NCI-H526 (cell line): ENCODE results near the gene B4GALT1.
"Not testable (repeated sequence)": the region's sequence is repeated elsewhere in the genome, so short reads cannot be mapped to it uniquely, and the experiment has no call there.

Source experiments
- DNase-seq, 2 experiments: peaks; one replicate each; lab custom pipeline; 2025; lab: John Stamatoyannopoulos, UW

Gene B4GALT1

DNA sequence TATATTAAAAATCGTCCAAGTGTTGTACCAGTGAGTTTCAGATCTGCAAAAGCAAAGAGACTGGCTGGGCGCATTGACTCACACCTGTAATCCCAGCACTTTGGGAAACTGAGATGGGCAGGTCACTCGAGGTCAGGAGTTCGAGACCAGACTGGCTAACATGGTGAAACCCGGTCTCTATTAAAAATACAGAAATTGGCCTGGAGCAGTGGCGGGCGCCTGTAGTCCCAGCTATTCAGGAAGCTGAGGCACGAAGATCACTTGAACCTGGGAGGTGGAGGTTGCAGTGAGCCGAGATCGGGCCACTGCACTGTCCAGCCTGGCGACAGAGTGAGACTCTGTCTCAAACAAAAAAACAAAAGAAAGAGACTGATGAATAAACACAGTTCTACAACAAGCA lies 18.3 kb upstream of the B4GALT1 start:
- no peak for DNase-seq

DNA sequence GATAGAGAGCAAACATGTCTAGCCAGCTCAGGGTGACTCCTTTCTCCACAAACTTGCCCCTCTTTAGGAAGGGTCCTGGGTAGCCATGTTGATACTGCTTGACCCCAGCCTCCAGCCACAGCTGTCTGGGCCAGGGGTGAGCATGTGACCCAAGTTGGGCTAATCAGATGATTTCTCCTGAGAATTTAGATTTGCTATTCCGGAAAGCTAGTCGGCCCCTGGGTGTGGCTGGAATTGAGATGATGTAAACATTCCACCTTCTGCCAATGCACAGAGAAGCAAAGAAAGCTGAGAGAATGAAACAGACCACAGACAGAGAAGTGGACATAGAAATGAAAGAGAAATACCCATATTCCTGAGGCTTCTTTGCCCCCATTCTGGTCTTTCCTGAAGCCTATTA lies 17.8 kb upstream of the B4GALT1 start:
- no peak for DNase-seq

DNA sequence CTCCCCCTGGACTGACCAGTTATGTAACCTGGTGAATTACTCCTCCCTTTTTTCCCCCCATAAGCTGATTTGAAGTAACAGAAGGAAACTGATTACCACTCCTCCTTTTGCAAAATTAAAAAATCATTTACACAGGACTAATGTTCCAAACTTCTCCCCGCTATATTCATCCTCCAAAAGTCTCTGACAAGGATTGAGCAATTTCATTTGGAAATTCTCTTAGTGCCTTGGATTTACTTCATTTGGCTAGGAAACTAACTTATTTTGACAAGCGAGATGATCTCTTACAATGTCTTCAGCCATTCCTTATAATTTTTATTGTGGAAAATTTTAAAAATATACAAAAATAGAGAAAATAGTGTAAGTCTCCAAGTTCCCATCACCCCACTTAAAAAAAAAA lies 15.4 kb upstream of the B4GALT1 start:
- no peak for DNase-seq

DNA sequence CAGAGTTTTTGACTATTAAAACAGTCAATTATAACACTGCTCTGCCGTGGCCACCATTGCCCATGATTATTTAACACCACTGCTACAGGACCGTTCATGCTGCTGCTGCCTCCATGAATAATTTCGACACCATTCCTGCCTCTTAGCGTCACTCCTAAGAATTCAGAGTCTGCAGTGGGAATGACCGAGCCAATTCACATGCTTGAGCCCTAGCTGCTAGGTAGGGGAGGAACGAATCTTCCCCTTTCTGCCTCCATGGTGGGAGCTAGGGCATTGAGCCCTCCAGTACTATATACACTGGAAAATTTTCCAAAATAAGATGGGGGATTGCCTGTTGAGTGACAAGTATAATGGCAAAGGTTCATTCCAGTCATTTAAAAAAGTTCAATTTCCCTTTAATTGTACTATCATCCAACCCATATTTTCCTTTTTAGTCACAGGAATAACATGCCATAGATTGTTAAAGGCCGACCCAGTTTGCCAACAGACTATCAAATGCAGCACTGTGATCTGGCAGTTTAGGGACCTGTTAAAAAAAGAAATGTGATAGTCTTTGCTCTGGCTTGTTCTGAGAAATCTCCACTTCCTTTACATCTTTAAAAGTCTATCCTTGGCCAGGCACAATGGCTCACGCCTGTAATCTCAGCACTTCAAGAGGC lies 13.5 kb upstream of the B4GALT1 start:
- DNase-seq, result no peak

DNA sequence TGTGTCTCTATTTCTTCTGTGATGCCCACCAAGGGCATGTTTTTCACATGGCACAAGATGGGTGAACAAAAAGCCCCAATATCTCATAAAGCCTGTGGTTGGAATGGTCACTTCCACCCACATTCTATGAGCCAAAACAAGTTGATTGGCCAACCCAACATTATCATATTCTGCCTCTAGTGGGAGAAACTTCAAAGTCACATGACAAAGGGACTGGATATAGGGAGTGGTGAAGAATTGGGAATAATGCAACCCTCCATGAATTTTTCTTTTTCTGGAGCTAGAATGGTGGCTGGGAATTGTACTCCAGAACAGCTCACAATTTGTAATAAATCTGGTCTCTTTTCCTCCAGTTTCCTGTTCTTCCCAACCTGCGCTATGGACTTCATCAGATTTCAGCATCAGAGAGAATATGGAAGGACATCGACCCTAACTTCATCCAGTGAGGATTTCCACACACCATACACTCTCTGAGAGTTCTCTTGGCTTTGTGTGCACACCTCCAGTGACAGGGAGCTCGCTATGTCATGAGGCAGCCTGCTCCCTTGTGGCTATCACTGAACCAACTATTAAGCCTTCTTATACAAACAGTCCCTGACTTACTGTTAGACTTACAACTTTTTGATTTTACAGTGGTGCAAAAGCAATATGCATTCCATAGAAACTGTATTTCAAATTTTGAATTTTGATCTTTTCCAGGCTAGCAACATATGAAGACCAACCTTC lies 12.0 kb upstream of the B4GALT1 start:
- no peak for DNase-seq

DNA sequence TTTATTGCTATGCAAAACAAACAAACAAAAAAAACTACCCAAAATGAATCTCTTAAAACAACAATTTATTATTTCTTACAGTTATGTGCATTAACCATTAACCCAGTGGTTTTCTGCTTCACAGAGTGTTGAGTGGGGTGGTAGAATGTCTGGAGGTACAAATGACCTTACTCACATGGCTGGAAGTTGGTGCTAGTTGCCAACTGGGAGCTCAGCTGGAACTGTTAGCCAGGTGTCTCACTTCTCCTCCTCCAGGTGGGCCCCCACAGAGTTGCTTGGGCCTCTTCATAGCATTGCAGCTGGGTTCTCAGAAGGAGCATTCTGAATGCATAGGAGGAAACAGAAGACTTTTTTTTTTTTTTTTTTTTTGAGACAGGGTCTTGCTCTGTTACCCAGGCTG lies 10.5 kb upstream of the B4GALT1 start:
- no peak for DNase-seq

DNA sequence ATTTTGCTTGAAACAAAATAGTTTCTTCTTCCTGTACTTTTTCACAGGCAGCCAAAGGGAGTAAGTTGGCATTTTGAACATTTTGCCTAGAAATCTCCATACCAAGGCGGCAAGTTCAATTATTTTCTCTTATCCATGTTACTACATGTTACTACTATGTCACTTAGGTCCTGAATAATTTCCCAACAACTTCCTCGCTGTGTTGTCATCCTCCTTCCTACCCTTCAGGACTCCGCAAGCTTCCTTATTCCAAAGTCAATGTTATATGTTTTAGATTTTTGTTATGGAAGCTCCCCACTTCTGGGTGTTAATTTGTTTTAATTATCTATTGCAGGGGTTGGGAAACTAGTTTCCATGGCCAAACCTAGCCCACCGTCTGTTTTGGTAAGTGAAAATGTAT lies 9.9 kb upstream of the B4GALT1 start:
- no peak for DNase-seq

DNA sequence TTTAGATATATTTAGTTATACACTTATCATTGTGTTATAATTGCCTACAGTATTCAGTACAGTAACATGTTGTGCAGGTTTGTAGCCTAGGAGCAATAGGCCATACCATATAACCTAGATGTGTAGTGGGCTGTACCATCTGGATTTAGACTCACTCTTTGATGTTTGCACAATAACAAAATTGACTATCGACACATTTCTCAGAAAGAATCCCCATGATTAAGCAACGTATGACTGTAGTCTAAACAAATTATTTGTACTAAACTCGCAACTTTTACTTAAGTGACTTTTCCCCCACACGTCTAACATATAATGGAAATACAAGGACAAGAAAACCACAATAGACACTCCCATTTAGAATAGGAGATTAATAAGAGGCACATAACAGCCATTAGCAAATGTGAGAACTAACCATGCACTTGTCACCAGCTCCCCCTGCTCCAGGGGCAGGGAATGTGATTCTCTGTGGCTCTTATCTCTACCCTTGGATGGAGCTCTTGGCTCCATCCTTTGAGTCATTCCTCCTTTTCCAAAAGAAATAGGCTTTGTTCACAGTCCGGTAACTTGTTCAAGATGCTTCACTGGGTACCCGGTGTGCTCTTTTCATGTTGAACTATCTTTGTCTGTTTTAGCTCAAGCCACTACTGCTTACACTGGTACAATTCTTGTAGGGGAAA lies 8.7 kb upstream of the B4GALT1 start:
- DNase-seq, result no peak

DNA sequence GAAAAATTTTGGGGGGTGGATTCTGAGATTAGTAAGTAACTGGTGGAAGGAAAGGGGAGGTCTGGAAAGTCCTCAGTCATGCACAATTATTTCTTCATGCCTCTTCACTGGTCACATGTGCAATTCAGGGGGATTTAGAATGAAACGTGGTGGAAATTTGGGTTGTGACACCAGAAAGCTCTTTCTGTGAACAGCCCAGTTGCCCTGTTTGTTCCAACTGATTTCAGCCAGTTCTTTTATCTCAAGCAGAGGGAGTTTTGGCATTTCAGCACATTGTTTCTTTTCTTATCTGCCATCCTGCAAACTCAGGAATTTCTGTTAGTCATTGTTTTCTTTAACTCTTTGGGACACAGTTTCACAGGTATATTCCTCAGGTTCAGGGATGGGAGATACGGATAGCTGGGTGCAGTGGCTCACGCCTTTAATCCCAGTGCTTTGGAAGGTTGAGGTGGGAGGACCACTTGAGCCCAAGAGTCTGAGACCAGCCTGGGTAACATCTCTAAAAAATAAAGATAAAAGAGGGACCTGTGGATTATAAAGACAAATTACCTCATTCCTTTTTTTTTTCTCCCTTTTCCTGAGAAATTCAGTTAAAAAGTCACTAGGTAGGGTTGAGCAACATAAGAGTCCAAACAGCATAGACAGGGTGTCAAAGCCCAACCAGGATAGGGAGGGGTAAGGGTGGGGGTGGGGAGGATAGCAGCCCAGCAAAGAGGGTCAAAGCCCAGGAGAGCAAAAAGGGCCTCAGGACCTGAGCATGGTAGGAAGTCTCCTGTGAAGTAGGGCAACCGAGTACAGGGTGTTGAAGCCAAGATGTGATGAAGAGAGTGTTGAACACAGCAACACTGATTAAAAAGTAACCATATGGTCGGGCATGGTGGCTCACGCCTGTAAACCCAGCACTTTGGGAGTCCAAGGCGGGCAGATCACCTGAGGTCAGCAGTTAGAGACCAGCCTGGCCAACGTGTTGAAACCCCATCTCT lies 5.4 kb upstream of the B4GALT1 start:
- no peak for DNase-seq

DNA sequence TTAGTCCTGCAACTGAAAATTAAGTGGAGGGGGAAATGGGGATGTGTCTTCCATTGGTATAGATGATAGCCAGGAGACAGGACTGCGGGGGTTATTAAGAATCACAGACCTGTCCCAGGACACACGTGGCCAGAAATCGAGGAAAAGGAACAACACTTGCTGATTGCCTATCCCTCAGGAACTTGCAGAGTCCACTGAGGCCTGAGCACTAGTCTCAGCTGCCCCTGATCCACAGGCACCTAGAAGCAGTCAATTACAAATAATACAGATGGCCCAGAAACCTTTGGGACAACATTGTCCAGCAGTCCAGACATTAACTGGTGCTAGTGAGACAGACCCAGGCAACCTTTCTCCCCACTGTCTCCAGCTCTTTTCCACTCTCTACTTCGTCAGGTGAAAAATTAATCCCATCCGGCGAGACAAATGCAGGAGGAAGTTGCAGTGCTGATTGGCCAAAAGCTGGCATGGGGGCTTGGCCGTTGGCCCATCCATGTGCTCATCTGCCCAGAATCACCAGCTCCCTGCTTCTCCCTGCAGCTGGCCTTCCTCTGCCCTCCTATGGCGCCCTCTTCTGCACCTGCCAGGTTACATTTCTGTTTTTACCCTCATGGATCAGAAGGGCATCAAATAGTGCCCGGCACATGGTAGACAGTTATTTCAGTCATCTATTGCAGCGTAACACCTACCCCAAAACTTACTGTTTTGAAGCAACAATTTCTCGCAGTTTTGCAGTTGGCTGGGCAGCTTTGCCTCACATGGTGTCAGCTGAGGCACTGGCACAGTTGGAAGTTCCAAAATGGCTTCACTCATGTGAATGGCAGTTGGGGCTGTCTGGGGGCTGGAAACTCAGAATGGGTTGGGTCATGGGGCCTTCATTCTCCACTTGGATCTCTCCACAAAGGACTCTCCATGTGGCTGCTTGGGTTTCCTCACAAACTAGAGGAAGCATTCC lies 3.6 kb upstream of the B4GALT1 start:
- peak; percentile 34 to 40 for DNase-seq

DNA sequence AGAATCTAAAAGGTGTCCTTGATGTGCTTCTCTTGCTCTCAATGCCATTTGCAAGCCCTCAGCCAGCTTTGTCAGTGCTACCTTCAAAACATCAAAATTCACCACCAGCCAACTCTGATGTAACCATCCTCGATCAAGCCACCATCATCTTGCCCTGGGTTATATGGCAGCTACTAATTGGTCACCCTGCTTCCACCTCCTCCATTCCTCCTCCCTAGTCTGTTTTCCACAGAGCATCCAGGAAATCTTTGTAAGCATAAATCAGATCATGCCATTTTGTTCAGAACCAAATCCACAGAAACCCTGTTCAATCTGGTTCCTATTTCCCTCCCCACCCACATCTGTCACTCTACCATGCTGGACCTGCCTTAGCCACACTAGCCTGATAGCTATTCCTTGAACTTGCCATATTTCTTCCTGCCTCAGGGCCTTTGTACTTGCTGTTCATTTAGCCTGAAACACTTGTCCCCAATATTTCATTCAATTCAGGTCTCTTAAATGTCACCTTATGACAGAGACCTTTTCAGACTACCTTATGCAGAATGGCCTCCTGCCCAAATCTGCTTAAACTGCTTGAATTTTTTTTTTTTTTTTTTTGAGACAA lies 1.9 kb upstream of the B4GALT1 start:
- no peak for DNase-seq

DNA sequence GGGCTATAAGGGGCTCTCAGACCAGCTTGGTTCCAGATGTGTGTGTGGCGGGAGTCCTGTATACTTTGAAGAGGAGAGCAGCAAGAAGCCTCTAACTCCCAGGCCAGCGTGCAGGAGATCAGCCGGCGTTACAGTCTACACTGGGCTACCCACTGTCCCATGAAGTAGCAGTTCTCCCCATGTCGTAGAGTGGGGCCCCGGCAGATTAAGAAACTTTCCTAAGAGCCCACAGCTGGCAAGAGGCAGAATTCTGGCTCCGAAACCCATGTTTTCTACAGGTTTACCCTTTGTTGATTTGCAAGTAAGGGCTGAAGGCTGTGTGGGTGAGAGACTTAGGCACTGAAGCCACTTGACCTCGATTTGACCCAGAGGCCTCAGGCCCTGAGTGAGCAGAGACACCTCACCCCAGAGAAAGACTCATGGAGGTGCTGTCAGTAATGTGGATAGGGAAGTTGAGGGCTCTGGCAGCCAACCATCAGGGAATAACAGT lies 881 bp upstream of the B4GALT1 start:
- DNase-seq, result no peak

DNA sequence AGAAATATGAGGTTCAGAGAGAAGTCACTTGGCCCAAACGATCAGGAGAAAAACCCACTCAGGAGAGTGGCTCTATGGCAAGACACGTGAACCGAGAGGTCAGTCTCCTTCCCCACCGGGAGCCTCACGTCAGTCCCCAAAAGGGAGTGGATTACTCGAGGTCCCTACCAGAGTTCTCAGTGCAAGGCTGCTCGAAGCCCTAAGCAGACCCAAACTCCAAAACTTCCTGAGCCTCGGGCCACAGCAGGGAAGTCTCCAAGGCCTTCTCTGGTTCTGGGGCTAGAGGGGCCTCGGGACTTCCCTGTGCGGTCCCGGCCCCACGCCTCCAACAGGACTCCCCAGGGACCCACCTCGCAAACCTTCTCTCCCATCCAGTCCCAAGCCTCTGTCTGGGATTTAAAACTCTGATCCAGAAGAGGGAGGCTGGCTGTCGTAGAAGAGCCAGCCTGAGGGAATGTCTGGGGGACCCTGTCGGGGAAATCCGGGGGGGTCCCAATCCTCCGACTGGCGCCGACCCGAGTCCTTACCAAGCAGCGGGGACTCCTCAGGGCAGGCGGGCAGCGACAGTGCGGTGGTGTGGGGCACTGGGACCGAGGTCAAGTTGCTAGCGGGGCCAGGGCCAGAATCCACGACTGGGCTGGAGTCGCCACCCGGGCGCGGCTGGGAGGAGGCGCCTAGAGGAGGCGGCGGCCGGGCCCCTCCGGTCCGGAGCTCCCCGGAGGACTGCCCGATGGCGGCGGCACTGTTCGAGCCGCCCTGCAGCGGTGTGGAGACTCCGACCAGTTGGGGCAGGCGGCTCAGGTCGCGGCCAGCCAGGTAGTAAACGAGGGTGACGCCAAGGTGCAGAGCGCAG lies 679 bp downstream of the B4GALT1 start:
- peak in 1 of 2 experiments; percentile 64 for DNase-seq

DNA sequence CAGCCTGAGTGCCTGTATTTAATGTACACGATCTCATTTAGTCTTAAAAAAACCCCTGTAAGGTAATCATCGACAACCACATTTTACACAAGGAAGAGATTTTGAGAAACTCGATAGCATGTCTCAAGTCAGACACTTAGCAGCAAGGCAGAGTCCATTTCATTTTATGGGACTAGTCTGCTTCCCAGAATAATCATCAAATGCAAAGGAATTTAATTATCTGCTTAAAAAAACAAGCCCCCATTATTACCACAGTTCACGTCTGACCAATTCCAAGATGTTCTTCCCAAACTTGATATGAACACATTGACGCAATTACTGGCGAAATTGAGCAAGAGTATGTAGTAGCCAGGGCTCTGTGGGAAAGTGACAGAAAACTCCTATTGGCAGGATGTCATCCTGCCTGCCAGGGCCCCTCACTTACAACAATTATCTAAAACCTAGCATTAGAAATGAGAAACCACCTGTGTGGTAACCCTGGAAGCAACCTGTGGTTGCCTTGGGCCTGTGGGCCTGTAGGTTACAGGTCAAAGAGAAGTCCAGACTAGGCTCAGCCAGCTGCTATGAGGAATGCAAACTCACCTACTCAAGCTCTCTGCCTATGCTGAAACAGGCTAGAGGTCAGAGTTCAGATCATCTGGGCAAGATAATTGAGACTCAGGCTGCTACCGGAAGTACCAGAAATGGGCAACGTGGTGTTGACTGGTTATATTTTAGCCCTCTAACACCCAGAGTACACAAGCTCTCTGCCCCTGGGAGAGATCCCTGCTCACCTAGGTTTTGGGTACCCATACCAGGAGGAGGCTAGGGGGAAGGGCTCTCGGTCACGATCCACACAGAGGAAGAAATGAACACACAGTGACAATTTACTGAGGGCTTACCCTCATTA lies 1.6 kb downstream of the B4GALT1 start:
- DNase-seq, result peak in 1 of 2 experiments; percentile 55

DNA sequence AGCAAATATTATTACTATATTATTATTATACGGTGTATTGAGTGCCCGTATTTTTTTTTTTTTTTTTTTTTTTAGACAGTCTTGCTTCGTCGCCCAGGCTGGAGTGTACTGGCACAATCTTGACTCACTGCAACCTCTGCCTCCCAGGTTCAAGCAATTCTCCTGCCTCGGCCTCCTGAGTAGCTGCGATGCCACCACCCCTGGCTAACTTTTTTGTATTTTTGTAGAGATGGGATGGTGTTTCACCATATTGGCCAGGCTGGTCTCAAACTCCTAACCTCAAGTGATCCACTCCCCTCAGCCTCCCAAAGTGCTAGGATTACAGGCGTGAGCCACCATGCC lies 2.2 kb downstream of the B4GALT1 start:
- DNase-seq, result not testable (repeated sequence)

DNA sequence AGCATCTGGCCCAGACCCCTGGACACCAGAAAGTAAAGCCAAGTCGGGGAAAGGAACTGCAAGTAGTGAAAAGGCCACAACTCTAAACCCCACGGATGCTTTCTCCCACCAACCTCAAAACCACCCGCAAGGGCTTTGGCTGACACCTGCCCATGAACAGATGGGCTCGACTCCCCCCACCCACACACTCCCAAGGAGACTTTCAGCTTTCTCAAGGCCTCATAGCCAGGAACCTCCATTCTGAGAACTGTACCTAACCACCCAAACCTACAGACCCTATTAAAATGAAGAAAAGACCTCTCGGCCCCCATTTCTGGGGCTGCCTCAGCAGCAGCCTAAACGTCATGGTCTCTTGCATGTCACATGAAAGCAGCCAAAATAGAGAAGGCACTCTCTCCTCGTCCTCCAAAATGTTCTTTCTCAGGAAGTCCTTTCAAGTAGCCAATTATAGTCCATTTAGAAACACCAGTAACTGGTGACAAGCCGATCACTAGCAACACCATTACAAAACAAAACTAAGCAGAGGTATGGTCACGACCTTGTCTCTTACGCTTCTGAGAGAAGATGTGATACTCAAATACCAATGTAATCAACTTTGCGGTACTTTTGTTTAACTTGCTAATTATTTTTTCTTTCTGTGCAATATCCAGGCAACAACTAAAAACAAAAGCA lies 2.9 kb downstream of the B4GALT1 start:
- DNase-seq, result no peak

DNA sequence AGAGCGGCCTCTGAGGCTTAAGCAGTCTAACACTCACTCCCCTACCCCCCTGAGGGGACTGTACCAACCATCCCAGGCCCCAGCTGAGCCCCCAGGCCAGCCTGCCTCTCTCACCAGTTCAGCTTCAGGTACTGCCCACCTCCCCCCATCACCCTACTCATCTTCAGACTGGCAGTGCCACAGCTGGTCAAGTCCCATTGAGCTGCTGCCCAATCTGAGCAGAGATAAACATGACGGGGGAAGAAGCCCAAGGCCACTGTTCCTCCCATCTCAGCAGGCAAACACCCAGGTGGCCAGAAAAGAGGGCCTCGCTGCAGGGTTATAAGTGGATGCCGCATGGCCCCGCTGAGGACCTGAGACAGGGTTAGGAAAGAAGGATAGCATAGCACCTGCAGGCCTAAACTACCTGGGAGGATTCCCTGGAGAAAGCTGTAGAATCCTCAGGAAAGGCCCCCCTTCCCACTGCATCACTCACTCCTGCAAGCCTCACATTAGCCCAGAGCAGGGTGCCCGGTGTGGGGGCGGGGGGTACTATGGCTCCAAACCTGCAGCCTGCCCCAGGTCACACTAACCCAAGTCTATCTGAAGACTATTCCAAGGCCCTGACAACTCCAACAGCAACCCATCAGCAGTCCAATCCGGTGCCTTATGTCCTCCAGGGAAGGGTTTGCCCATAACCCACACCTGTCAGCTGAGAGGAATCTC lies 3.6 kb downstream of the B4GALT1 start:
- no peak for DNase-seq
